Measurements from ENCODE around the gene COG5. TPM values are rescaled to one million over a fixed set of nuclear protein-coding genes. Genes with fewer than 3 reads are reported as not detected.

The COG5 gene
- total RNA-seq, 2 experiments from 2014 or later: 37.6 to 40.3 TPM

GRCh38 chr7:107181172-107181571 lies 382.5 kb downstream of the COG5 start:
- DNase-seq: no peak
- Mint-ChIP-seq H3K4me1 (ENCODE audit: low read depth) (peaks cover 49% of the 10 kb centered on the region), H3K27ac (peak overlapping the region; percentile 94), H3K4me3 (no peak overlapping the region), H3K36me3 (ENCODE audit: low read depth) (peaks cover 25% of the 10 kb centered on the region), H3K27me3 (no peaks in the 10 kb centered on the region), H3K9me3 (peaks cover under 1% of the 10 kb centered on the region)
- ChIA-PET POLR2A (interaction anchor here (0.8 to 2.3 kb wide), 6 partner anchors 8 to 562 kb away, joined by 3 to 23 read pairs (median 6); partner anchors contain the start of gene HBP1), CTCF (interaction anchor here (1.0 to 1.4 kb wide), 3 partner anchors 8 to 31 kb away, joined by 3 to 5 read pairs (median 5); no protein-coding TSS in a partner anchor)
- intact Hi-C loops (cut with micrococcal nuclease): no loop called here
- no peak for ATAC-seq
- TF ChIP-seq, protein P1, sequence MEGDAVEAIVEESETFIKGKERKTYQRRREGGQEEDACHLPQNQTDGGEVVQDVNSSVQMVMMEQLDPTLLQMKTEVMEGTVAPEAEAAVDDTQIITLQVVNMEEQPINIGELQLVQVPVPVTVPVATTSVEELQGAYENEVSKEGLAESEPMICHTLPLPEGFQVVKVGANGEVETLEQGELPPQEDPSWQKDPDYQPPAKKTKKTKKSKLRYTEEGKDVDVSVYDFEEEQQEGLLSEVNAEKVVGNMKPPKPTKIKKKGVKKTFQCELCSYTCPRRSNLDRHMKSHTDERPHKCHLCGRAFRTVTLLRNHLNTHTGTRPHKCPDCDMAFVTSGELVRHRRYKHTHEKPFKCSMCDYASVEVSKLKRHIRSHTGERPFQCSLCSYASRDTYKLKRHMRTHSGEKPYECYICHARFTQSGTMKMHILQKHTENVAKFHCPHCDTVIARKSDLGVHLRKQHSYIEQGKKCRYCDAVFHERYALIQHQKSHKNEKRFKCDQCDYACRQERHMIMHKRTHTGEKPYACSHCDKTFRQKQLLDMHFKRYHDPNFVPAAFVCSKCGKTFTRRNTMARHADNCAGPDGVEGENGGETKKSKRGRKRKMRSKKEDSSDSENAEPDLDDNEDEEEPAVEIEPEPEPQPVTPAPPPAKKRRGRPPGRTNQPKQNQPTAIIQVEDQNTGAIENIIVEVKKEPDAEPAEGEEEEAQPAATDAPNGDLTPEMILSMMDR (IDR thresholded peaks at IDR 0.05): no peak

DNA sequence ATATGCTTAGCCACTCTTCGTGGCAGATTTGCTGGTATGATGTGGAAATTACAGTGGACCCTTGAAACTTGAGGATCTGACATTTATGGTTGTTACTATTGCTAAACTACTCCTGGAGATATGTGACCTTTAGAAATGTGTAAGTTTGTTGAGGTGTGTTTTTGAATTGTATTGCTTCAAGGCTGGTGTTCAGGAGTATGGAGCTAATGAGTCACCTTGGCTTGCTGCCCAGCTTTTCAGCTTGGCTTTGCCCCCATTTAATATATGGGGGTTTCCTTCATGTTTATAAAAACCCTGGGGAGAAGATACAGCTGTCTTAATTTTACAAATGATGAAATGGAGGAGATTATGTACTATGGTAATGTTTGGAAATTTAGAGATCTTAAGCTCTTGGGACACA lies 383.3 kb downstream of the COG5 start:
- H3K4me3 Mint-ChIP-seq: peak overlapping the region; percentile 48

DNA sequence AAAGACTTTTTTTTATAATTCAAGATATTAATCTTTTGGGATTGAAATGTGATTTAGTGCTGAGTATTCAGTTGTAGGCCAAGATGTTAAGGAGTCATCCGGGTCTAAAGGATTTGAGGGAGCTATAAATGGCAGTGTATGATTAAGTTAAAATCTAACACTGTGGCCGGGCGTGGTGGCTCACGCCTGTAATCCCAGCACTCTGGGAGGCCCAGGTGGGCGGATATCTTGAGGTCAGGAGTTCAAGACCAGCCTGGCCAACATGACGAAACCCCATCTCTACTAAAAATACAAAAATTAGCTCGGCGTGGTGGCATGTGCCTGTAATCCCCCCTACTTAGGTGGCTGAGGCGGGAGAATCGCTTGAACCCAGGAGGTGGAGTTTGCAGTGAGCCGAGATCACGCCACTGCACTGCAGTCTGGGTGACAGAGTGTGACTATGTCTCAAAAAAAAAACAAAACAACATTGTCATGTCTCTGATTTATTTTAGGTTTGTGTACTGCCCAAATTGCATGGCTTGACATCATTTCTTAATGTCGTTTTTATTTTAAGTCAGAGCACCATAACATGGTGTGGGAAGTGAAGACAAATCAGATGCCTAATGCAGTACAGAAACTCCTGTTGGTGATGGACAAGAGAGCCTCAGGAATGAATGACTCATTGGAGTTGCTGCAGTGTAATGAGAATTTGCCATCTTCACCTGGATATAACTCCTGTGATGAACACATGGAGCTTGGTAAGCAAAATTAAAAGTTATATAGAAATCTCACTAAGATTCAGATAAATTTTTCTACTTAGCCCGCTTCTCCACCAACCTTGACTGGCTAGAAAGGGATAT lies 384.2 kb downstream of the COG5 start:
- ATAC-seq: peak; percentile 50
- H3K9me3 Mint-ChIP-seq: peaks cover 1% of the 10 kb centered on the region
- peak overlapping the region; percentile 48 for H3K4me3 Mint-ChIP-seq
- ChIA-PET CTCF (interaction anchor here (1.1 to 2.2 kb wide), 4 partner anchors 10 to 29 kb away, joined by 3 to 15 read pairs (median 4); partner anchors contain the start of gene HBP1), POLR2A (interaction anchor here (1.7 to 2.6 kb wide), 5 partner anchors 8 to 13 kb away, joined by 6 to 23 read pairs (median 10); partner anchors contain the start of gene HBP1)
- peaks cover 57% of the 10 kb centered on the region for H3K4me1 Mint-ChIP-seq (ENCODE audit: low read depth)
- H3K27ac Mint-ChIP-seq: peak overlapping the region; percentile 94
- TF ChIP-seq, protein P1 (IDR thresholded peaks at IDR 0.05): no peak
- intact Hi-C loops (cut with micrococcal nuclease): loop anchor here (1.0 kb wide), 1 partner anchor 7 kb away; no protein-coding TSS in a partner anchor
- H3K27me3 Mint-ChIP-seq: no peaks in the 10 kb centered on the region
- DNase-seq: peak; percentile 48
- H3K36me3 Mint-ChIP-seq (ENCODE audit: low read depth): peaks cover 19% of the 10 kb centered on the region

More for the DNA sequence above, 383.3 kb downstream of the COG5 start:
- Mint-ChIP-seq H3K4me1 (ENCODE audit: low read depth) (peaks cover 53% of the 10 kb centered on the region), H3K27ac (peak overlapping the region; percentile 94), H3K27me3 (no peaks in the 10 kb centered on the region), H3K9me3 (peaks cover 1% of the 10 kb centered on the region), H3K36me3 (ENCODE audit: low read depth) (peaks cover 20% of the 10 kb centered on the region)
- intact Hi-C loops (cut with micrococcal nuclease): loop anchor here (1.0 kb wide), 1 partner anchor 8 kb away; no protein-coding TSS in a partner anchor
- DNase-seq (peak; percentile 95), ATAC-seq (peak; percentile 83)
- ChIA-PET POLR2A (interaction anchor here (0.8 to 2.3 kb wide), 6 partner anchors 9 to 563 kb away, joined by 3 to 23 read pairs (median 6); partner anchors contain the start of gene HBP1), CTCF (interaction anchor here (1.1 to 2.2 kb wide), 4 partner anchors 9 to 30 kb away, joined by 3 to 15 read pairs (median 4); partner anchors contain the start of gene HBP1)
- TF ChIP-seq, protein P1 (IDR thresholded peaks at IDR 0.05): no peak

DNA sequence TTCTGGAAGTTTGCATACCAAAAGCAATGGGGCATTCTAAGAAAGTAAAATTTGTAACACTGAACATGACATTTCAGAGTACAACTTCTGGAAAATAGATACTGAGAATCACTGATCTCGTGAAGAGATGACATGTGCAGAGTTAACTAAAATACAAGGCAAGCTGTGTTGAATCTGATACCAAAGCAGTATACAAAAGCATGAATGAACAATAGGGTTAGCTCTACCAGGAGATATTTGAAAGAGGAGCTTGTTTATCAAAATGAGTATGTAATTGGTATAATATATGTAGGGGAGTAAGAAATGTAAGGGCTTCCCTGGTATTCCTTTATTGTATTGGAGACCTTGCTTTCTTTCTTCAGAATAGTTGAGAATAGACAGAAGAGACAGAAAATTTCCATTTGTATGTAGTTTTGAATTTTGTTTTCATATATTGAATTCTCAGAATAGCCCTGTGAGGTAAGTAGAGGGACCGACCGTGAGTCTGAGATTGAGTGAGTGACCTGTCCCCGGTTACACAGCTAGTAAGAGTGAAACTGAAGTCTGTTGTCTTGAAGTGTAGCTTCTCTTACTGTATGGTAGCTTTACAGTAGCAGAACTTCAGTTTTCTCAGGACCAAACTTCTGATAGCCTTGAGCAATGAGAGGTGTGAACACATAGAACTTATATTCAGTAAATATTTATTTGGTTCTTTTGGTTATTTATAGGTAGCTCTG lies 389.9 kb downstream of the COG5 start:
- intact Hi-C loops (cut with micrococcal nuclease): no loop called here
- Mint-ChIP-seq H3K36me3 (ENCODE audit: low read depth) (peaks cover 9% of the 10 kb centered on the region), H3K4me1 (ENCODE audit: low read depth) (peaks cover 56% of the 10 kb centered on the region), H3K4me3 (peak overlapping the region; percentile 60), H3K27me3 (no peaks in the 10 kb centered on the region), H3K9me3 (peaks cover 1% of the 10 kb centered on the region), H3K27ac (peak overlapping the region; percentile 93)
- POLR2A ChIA-PET: interaction anchor here (0.9 to 1.3 kb wide), 3 partner anchors 11 to 101 kb away, joined by 3 to 5 read pairs (median 3); no protein-coding TSS in a partner anchor
- CTCF ChIA-PET: interaction anchor here (1.4 kb wide), 1 partner anchor 27 kb away, joined by 4 read pairs; no protein-coding TSS in a partner anchor
- ATAC-seq: peak; percentile 43
- DNase-seq: peak; percentile 51
- TF ChIP-seq, protein P1 (IDR thresholded peaks at IDR 0.05): no peak
